HepG2 (cell line): Measurements from ENCODE around the gene TCERG1. TPM values are rescaled to one million over a fixed set of nuclear protein-coding genes. Genes with fewer than 3 reads are reported as not detected.

Experiments used
- ARID2 ChIP-seq: sonication (generic); formaldehyde crosslinking; IDR thresholded peaks from 2 replicates; pipeline ENCODE4 v1.8.1; 2022; ENCODE audit warnings: mild to moderate bottlenecking, missing genetic modification reagents, borderline replicate concordance
- EHMT2 ChIP-seq: fragments of 200-600 bp; sonication (generic); IDR thresholded peaks from 2 replicates; pipeline ENCODE4 v1.7.0; 2017; ENCODE audit warnings: antibody characterized with exemption, low read depth, low read length, borderline replicate concordance
- ERF ChIP-seq: IDR thresholded peaks from 2 replicates; pipeline ENCODE4 v1.6.1; 2018; ENCODE audit warnings: missing biosample characterization, missing genetic modification reagents
- GABPA ChIP-seq, 2 experiments: IDR thresholded peaks; 2 replicates each; pipeline ENCODE4 v1.6.1; 2011 to 2016; ENCODE audit warnings: low read depth in 2 of 2, low read length in 1 of 2, missing biosample characterization in 1 of 2, missing genetic modification characterization in 1 of 2
- GATA4 ChIP-seq: sonication (generic); IDR thresholded peaks from 2 replicates; pipeline ENCODE4 v1.6.1; 2016; ENCODE audit warnings: antibody characterized with exemption, low read depth, borderline replicate concordance
- GATAD1 ChIP-seq: IDR thresholded peaks from 2 replicates; pipeline ENCODE4 v1.6.1; 2016; ENCODE audit warnings: missing genetic modification reagents, missing compliant biosample characterization
- IKZF4 ChIP-seq: sonication (generic); formaldehyde crosslinking; IDR thresholded peaks from 2 replicates; pipeline ENCODE4 v1.5.1; 2020; ENCODE audit warnings: borderline replicate concordance, mild to moderate bottlenecking, low read depth, missing genetic modification reagents; ENCODE audit errors: not compliant biosample characterization
- KDM5A ChIP-seq: fragments of 200-600 bp; sonication (generic); IDR thresholded peaks from 2 replicates; pipeline ENCODE4 v1.7.0; 2018; ENCODE audit warnings: antibody characterized with exemption, mild to moderate bottlenecking, low read length, borderline replicate concordance
- PRMT3 ChIP-seq: sonication (generic); formaldehyde crosslinking; IDR thresholded peaks from 2 replicates; pipeline ENCODE4 v1.8.1; 2022; ENCODE audit warnings: low read depth, mild to moderate bottlenecking, moderate library complexity, missing genetic modification reagents, borderline replicate concordance
- RFXANK ChIP-seq: IDR thresholded peaks from 2 replicates; pipeline ENCODE4 v1.6.1; 2016
- SRSF9 ChIP-seq: fragments of 200-400 bp; formaldehyde crosslinking; IDR thresholded peaks from 2 replicates; pipeline ENCODE4 v1.6.1; 2018; ENCODE audit warnings: borderline replicate concordance, mild to moderate bottlenecking, low read depth, low read length; ENCODE audit not compliant: insufficient read depth, poor library complexity, severe bottlenecking
- TAF1 ChIP-seq: sonication (generic); formaldehyde crosslinking; IDR thresholded peaks from 2 replicates; pipeline ENCODE4 v1.4.0; 2020; ENCODE audit warnings: missing genetic modification reagents
- TCF7 ChIP-seq: sonication (generic); IDR thresholded peaks from 2 replicates; pipeline ENCODE4 v1.6.1; 2016; ENCODE audit warnings: antibody characterized with exemption, low read depth
- TGIF2 ChIP-seq: IDR thresholded peaks from 2 replicates; pipeline ENCODE4 v1.6.1; 2016; ENCODE audit warnings: control low read depth, missing compliant biosample characterization
- ZBTB21 ChIP-seq: sonication (generic); formaldehyde crosslinking; IDR thresholded peaks from 2 replicates; pipeline ENCODE4 v1.4.0; 2020; ENCODE audit warnings: missing genetic modification reagents
- ZBTB38 ChIP-seq: sonication (generic); formaldehyde crosslinking; IDR thresholded peaks from 2 replicates; pipeline ENCODE4 v1.5.1; 2020; ENCODE audit warnings: mild to moderate bottlenecking, missing genetic modification reagents
- ZNF20 ChIP-seq: sonication (generic); formaldehyde crosslinking; IDR thresholded peaks from 2 replicates; pipeline ENCODE4 v1.4.0; 2020; ENCODE audit warnings: mild to moderate bottlenecking, moderate library complexity, missing genetic modification reagents
- ZNF205 ChIP-seq: IDR thresholded peaks from 2 replicates; pipeline ENCODE4 v1.6.1; 2018; ENCODE audit warnings: missing biosample characterization, missing genetic modification reagents
- ZNF44 ChIP-seq: sonication (generic); formaldehyde crosslinking; IDR thresholded peaks from 2 replicates; pipeline ENCODE4 v1.5.1; 2020; ENCODE audit warnings: mild to moderate bottlenecking, missing genetic modification reagents
- ZNF549 ChIP-seq: sonication (generic); formaldehyde crosslinking; IDR thresholded peaks from 2 replicates; pipeline ENCODE4 v1.5.0; 2020; ENCODE audit warnings: missing genetic modification reagents
- ZNF644 ChIP-seq: IDR thresholded peaks from 2 replicates; pipeline ENCODE4 v1.6.1; 2016; ENCODE audit warnings: low read depth
- ZNF652 ChIP-seq: IDR thresholded peaks from 2 replicates; pipeline ENCODE4 v1.6.1; 2016; ENCODE audit warnings: low read depth, borderline replicate concordance
- ZNF776 ChIP-seq: sonication (generic); formaldehyde crosslinking; IDR thresholded peaks from 2 replicates; pipeline ENCODE4 v1.4.0; 2020; ENCODE audit warnings: mild to moderate bottlenecking, missing genetic modification reagents
- ZNF780A ChIP-seq: sonication (generic); formaldehyde crosslinking; IDR thresholded peaks from 2 replicates; pipeline ENCODE4 v1.8.0; 2022; ENCODE audit warnings: mild to moderate bottlenecking, missing genetic modification reagents, moderate library complexity
- ZNF839 ChIP-seq: sonication (generic); formaldehyde crosslinking; IDR thresholded peaks from 2 replicates; pipeline ENCODE4 v1.4.0; 2020; ENCODE audit warnings: missing genetic modification reagents, mild to moderate bottlenecking, borderline replicate concordance
- ZSCAN29 ChIP-seq: sonication (generic); formaldehyde crosslinking; conservative IDR thresholded peaks from 2 replicates; pipeline ENCODE4 v1.4.0; 2020; ENCODE audit warnings: mild to moderate bottlenecking, missing genetic modification reagents
- ZSCAN30 ChIP-seq: sonication (generic); formaldehyde crosslinking; IDR thresholded peaks from 2 replicates; pipeline ENCODE4 v1.5.0; 2020; ENCODE audit warnings: mild to moderate bottlenecking, missing genetic modification reagents
- polyA plus RNA-seq, 8 experiments: library from polyadenylated mRNA; depleted of rRNA in 3 of 8; stranded (reverse) in 7 of 8; unstranded in 1 of 8; fragments of >200 nt; fragmentation: Illumina TruSeq in 4 of 8; extraction: Trizol in 4 of 8; gene quantifications; 2 replicates each; pipeline versions ENCODE4 v1.2.1 to v1.2.3, GENCODE V29; 2011 to 2016; ENCODE audit warnings: low read depth in 4 of 8, missing spikeins in 1 of 8, mixed read lengths in 1 of 8; ENCODE audit not compliant: insufficient read depth in 1 of 8
- total RNA-seq, 5 experiments: library from RNA; depleted of rRNA; stranded (reverse); fragments of >200 nt; fragmentation: Illumina TruSeq; extraction: Trizol; gene quantifications; 2 replicates each; pipeline ENCODE4 v1.2.3, GENCODE V29; 2016; ENCODE audit warnings: low read depth in 1 of 5
- TF ChIP-seq, protein P1 (sequence below): sonication (generic); formaldehyde crosslinking; IDR thresholded peaks from 2 replicates; pipeline ENCODE4 v1.8.1; 2022; ENCODE audit warnings: mild to moderate bottlenecking, missing genetic modification reagents
- TF ChIP-seq, protein P2 (sequence below): sonication (generic); formaldehyde crosslinking; IDR thresholded peaks from 2 replicates; pipeline ENCODE4 v1.4.0; 2020; ENCODE audit warnings: missing genetic modification reagents
- TF ChIP-seq, protein P3 (sequence below): sonication (generic); formaldehyde crosslinking; IDR thresholded peaks from 2 replicates; pipeline ENCODE4 v1.4.0; 2020; ENCODE audit warnings: mild to moderate bottlenecking, missing genetic modification reagents

Gene TCERG1
- total and polyA plus RNA-seq, 2 of the 13 experiments (the other 11 are each of a cell fraction or from before 2014, with no cell fraction given) = 71.7 to 86.6 TPM

DNA sequence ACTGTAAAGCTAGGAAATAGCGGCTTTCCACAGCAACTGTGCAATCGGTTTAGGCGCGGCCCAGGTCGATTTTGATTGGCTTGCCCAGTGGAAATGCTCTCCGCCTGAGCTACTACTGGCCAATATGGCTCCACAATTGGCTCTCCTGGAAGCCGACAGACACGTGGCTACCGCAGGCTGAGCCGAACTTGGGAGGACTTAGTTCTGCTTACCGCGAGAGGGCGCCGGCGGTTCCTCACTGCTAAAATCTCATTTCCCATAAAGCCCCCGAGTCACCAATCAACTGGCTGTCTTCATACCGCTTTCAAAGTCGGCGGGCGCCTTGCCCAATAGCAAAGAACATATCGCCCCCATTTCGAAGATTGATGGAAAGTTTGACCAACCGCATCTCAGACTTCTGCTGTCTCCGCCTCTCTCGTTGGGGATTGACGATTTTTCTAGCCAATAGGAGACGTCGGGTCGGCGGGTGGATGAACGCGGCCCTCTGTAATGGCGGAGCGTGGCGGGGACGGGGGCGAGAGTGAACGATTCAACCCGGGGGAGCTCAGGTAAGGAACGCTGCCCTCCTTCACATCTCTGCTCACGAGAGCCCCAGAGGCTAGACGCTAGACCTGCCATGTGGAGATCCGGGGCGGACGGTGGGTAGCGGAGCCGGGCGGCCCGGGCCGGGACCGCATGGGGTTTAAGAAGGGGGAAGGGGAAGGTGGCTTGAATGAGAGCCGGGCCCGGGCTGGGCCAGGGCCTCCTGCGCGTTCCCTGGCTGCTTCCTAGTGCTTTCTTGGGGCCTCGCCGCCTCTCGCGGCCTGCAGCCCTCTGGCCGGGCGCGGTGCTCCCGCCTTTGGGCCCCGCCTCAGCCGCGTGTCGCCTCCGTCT, at the start of gene TCERG1 (continued):
- TF ChIP-seq SRSF9 (no peak), ZNF20 (CRISPR knock-in tag) (no peak), ZBTB38 (peak; percentile 51; the same call in 1 of the 2 replicates), ZNF44 (CRISPR knock-in tag) (peak; percentile 83; the same call in 1 of the 2 replicates), PRMT3 (CRISPR knock-in tag) (no peak), ZNF549 (CRISPR knock-in tag) (0 out of 2 replicates have a peak, but pooled peaks have one; percentile 25), GABPA (IDR thresholded peaks at IDR 0.05; ENCODE audit: low read depth, low read length) (no peak), GABPA (CRISPR knock-in tag; IDR thresholded peaks at IDR 0.05; ENCODE audit: low read depth) (peak; percentile 67), GATAD1 (peak; percentile 91), ZNF644 (CRISPR knock-in tag) (peak; percentile 100), ZNF780A (CRISPR knock-in tag) (no peak), TAF1 (peak; percentile 90), ZNF839 (CRISPR knock-in tag) (0 out of 2 replicates have a peak, but pooled peaks have one; percentile 34), ERF (CRISPR knock-in tag) (peak; percentile 89), ARID2 (CRISPR knock-in tag) (peak; percentile 96), ZNF776 (CRISPR knock-in tag) (peak; percentile 62; the same call in 1 of the 2 replicates), ZSCAN30 (CRISPR knock-in tag) (0 out of 2 replicates have a peak, but pooled peaks have one; percentile 62), TCF7 (no peak), KDM5A (peak; percentile 86), GATA4 (0 out of 2 replicates have a peak, but pooled peaks have one; percentile 15), IKZF4 (CRISPR knock-in tag) (no peak), ZBTB21 (CRISPR knock-in tag) (no peak), ZNF652 (CRISPR knock-in tag) (peak; percentile 38; the same call in 1 of the 2 replicates), ZNF205 (CRISPR knock-in tag) (peak; percentile 77; the same call in 1 of the 2 replicates), ZSCAN29 (CRISPR knock-in tag) (no peak), RFXANK (CRISPR knock-in tag) (0 out of 2 replicates have a peak, but pooled peaks have one; percentile 57), TGIF2 (CRISPR knock-in tag) (peak; percentile 34; the same call in 1 of the 2 replicates), EHMT2 (peak; percentile 96)
- TF ChIP-seq, protein P1, sequence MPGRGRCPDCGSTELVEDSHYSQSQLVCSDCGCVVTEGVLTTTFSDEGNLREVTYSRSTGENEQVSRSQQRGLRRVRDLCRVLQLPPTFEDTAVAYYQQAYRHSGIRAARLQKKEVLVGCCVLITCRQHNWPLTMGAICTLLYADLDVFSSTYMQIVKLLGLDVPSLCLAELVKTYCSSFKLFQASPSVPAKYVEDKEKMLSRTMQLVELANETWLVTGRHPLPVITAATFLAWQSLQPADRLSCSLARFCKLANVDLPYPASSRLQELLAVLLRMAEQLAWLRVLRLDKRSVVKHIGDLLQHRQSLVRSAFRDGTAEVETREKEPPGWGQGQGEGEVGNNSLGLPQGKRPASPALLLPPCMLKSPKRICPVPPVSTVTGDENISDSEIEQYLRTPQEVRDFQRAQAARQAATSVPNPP (CRISPR knock-in tag) = peak; percentile 87
- TF ChIP-seq, protein P2, sequence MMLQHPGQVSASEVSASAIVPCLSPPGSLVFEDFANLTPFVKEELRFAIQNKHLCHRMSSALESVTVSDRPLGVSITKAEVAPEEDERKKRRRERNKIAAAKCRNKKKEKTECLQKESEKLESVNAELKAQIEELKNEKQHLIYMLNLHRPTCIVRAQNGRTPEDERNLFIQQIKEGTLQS (CRISPR knock-in tag) = peak; percentile 20; the same call in 1 of the 2 replicates
- TF ChIP-seq, protein P3, sequence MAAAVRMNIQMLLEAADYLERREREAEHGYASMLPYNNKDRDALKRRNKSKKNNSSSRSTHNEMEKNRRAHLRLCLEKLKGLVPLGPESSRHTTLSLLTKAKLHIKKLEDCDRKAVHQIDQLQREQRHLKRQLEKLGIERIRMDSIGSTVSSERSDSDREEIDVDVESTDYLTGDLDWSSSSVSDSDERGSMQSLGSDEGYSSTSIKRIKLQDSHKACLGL (CRISPR knock-in tag) = peak; percentile 48; the same call in 1 of the 2 replicates
